Measurements from ENCODE around the gene LIN52. TPM values are rescaled to one million over a fixed set of nuclear protein-coding genes. Genes with fewer than 3 reads are reported as not detected.

Gene LIN52
- total and polyA plus RNA-seq, 2 of the 13 experiments (the other 11 are each of a cell fraction or from before 2014, with no cell fraction given), result 11.4 to 23.3 TPM

DNA sequence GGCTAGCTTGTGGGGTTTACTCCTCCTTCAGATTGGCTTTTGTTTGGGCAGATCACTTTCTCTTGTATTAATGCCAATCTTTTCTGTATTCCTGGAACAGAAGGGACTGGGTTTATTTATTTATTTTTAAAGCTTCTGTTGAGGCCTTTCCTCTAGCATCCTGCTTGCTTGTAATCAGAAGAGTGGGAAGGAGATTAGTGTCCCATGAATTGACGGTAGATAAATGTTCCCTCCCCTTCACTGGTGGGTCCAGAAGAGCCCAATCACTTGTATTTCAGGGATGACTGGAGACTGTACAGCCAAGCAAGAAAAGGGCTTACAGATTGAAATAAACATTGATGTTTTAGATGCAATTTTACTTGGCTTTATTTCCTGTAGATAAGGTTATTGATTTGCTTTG, 71.0 kb downstream of the LIN52 start (continued):
- TF ChIP-seq, protein P1, sequence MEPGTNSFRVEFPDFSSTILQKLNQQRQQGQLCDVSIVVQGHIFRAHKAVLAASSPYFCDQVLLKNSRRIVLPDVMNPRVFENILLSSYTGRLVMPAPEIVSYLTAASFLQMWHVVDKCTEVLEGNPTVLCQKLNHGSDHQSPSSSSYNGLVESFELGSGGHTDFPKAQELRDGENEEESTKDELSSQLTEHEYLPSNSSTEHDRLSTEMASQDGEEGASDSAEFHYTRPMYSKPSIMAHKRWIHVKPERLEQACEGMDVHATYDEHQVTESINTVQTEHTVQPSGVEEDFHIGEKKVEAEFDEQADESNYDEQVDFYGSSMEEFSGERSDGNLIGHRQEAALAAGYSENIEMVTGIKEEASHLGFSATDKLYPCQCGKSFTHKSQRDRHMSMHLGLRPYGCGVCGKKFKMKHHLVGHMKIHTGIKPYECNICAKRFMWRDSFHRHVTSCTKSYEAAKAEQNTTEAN (CRISPR knock-in tag; conservative IDR thresholded peaks at IDR 0.05), result no peak
- TF ChIP-seq, protein P2, sequence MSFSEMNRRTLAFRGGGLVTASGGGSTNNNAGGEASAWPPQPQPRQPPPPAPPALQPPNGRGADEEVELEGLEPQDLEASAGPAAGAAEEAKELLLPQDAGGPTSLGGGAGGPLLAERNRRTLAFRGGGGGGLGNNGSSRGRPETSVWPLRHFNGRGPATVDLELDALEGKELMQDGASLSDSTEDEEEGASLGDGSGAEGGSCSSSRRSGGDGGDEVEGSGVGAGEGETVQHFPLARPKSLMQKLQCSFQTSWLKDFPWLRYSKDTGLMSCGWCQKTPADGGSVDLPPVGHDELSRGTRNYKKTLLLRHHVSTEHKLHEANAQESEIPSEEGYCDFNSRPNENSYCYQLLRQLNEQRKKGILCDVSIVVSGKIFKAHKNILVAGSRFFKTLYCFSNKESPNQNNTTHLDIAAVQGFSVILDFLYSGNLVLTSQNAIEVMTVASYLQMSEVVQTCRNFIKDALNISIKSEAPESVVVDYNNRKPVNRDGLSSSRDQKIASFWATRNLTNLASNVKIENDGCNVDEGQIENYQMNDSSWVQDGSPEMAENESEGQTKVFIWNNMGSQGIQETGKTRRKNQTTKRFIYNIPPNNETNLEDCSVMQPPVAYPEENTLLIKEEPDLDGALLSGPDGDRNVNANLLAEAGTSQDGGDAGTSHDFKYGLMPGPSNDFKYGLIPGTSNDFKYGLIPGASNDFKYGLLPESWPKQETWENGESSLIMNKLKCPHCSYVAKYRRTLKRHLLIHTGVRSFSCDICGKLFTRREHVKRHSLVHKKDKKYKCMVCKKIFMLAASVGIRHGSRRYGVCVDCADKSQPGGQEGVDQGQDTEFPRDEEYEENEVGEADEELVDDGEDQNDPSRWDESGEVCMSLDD (CRISPR knock-in tag; IDR thresholded peaks at IDR 0.05; ENCODE audit: borderline replicate concordance), result no peak
- TF ChIP-seq KMT2B (CRISPR knock-in tag; IDR thresholded peaks at IDR 0.05), result no peak
- no peak for TF ChIP-seq ZKSCAN1 (IDR thresholded peaks at IDR 0.05; ENCODE audit: low read length)
- no peak for TF ChIP-seq ZNF768 (CRISPR knock-in tag; IDR thresholded peaks at IDR 0.05)
- no peak for TF ChIP-seq MTF1 (CRISPR knock-in tag; IDR thresholded peaks at IDR 0.05)

DNA sequence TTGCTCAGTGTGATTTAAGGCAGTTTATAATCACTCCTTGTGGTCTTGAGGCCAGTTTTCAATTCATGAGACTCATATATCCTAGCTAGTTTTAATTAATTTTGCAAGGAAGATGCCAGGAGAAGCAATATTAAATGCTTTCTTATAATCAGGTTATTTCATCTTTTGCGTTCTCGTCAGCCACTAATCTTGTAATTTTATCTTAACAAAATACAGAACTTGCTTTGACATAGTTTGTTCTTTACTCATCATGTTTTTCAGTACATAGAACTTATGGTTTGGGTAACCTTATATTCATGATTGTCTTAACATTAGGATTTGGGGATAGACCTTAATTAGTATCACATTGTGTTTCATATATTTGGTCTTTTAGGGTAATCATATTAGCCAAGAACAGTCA, 76.0 kb downstream of the LIN52 start:
- intact Hi-C loops (cut with micrococcal nuclease; ENCODE audit: unreplicated experiment), result no loop called here
- Histone ChIP-seq H3K27me3 (ENCODE audit: control insufficient read depth in 1 of 2, insufficient read depth in 2 of 2, low read length in 2 of 2) (no peaks in the 10 kb centered on the region), H3K9ac (ENCODE audit: insufficient read depth, low read depth, low read length) (no peak overlapping the region), H3K4me1 (ENCODE audit: insufficient read depth, low read length) (no peaks in the 10 kb centered on the region), H3K27ac (ENCODE audit: extremely low read length, insufficient read depth, low read length) (no peak overlapping the region), H3K79me2 (ENCODE audit: insufficient read depth, low read length) (no peaks in the 10 kb centered on the region), H4K20me1 (ENCODE audit: insufficient read depth, low read length) (no peaks in the 10 kb centered on the region), H3K36me3 (replicated peaks in 1 of 2; ENCODE audit: control insufficient read depth in 1 of 2, insufficient read depth in 2 of 2, low read length in 2 of 2) (peaks cover 2 to 9% of the 10 kb centered on the region in 2 experiments; a peak in 2 of 5 replicates), H3K4me2 (ENCODE audit: low read depth, low read length) (no peak overlapping the region), H3K9me3 (ENCODE audit: low read length) (no peaks in the 10 kb centered on the region), H3K4me3 (replicated peaks in 1 of 3; ENCODE audit: insufficient read depth in 1 of 3, low read depth in 2 of 3, low read length in 3 of 3) (no peak overlapping the region), H2AFZ (ENCODE audit: low read length) (no peak overlapping the region)
- ATAC-seq, result no peak
- FAIRE-seq, result no peak
- CTCF ChIA-PET (ENCODE audit: low intra/inter-chr PET ratio, low total read pairs), result no interaction called here
- no TSS peak for BruUV-seq (replicated peaks)
- TF ChIP-seq GZF1 (CRISPR knock-in tag; IDR thresholded peaks at IDR 0.05) (no peak), GFI1 (CRISPR knock-in tag; IDR thresholded peaks at IDR 0.05; ENCODE audit: borderline replicate concordance) (no peak), CENPX (CRISPR knock-in tag; IDR thresholded peaks at IDR 0.05) (no peak), ASH2L (IDR thresholded peaks at IDR 0.05; ENCODE audit: insufficient read length, low read depth, low read length) (no peak), ISL2 (CRISPR knock-in tag; IDR thresholded peaks at IDR 0.05) (no peak), SMC3 (IDR thresholded peaks at IDR 0.05; ENCODE audit: low read length) (no peak), GTF3A (CRISPR knock-in tag; conservative IDR thresholded peaks at IDR 0.05) (no peak), NR1H2 (CRISPR knock-in tag; IDR thresholded peaks at IDR 0.05; ENCODE audit: borderline replicate concordance, low read depth) (no peak), MYNN (CRISPR knock-in tag; IDR thresholded peaks at IDR 0.05; ENCODE audit: low read depth) (no peak), ZNF136 (CRISPR knock-in tag; IDR thresholded peaks at IDR 0.05; ENCODE audit: low read depth) (no peak), ZNF589 (CRISPR knock-in tag; conservative IDR thresholded peaks at IDR 0.05) (no peak), CHD4 (IDR thresholded peaks at IDR 0.05; ENCODE audit: borderline replicate concordance, low read length) (no peak)
- TF ChIP-seq, protein P3, sequence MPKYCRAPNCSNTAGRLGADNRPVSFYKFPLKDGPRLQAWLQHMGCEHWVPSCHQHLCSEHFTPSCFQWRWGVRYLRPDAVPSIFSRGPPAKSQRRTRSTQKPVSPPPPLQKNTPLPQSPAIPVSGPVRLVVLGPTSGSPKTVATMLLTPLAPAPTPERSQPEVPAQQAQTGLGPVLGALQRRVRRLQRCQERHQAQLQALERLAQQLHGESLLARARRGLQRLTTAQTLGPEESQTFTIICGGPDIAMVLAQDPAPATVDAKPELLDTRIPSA (CRISPR knock-in tag; IDR thresholded peaks at IDR 0.05; ENCODE audit: borderline replicate concordance), result no peak
- TF ChIP-seq, protein P4, sequence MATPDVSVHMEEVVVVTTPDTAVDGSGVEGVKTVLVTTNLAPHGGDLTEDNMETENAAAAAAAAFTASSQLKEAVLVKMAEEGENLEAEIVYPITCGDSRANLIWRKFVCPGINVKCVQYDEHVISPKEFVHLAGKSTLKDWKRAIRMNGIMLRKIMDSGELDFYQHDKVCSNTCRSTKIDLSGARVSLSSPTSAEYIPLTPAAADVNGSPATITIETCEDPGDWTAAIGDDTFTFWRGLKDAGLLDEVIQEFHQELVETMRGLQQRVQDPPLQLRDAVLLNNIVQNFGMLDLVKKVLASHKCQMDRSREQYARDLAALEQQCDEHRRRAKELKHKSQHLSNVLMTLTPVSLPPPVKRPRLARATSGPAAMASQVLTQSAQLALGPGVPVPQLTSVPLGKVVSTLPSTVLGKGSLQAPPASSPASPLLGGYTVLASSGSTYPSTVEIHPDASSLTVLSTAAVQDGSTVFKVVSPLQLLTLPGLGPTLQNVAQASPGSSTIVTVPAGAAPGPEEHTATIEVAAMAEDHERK (CRISPR knock-in tag; IDR thresholded peaks at IDR 0.05; ENCODE audit: low read depth), result no peak
- no peak for DNase-seq (ENCODE audit: low spot score)
- 100% methylated on average over 2 of the region's 2 CpGs for WGBS (ENCODE audit: low lambda C conversion rate)
- in situ Hi-C loops (cut with HindIII; ENCODE audit: extremely low pct_ligation_motif_present, low pct_unique_long_range_greater_than_20kb), result no loop called here
- POLR2A ChIA-PET, result no interaction called here

Data from HepG2 (cell line).